ENCODE data around the gene ATXN10. TPM values are rescaled to one million over a fixed set of nuclear protein-coding genes. Genes with fewer than 3 reads are reported as not detected.

ATXN10 gene
- total and polyA plus RNA-seq, 3 donors from 2014 or later, result 171 to 204 (median 176) TPM

DNA sequence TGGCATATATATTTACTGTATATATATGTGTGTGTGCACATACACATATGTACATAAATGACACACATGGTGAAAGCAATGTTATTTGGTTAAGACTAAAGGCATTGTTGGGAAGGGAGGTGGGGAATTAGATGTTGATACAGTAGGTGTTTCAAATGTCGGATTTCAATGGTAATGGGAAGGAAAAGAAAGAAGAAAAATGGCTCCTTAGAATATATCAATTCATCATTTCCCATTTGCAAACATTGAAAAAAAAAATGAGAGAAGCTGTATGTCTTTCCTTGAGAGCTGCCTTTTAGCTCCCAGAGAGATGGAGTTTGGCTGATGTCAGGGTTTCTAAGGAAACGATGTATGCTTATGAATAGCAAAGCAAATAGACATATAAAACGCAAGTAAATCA, 33.4 kb upstream of the ATXN10 start:
- Histone ChIP-seq H3K27ac (no peak overlapping the region), H3K4me1 (no peaks in the 10 kb centered on the region), H3K4me3 (no peak overlapping the region), H3K27me3 (no peaks in the 10 kb centered on the region), H3K9me3 (no peaks in the 10 kb centered on the region), H3K36me3 (ENCODE audit: low read depth, missing control alignments) (no peaks in the 10 kb centered on the region)
- intact Hi-C loops (cut with DNase I; ENCODE audit: low total_unique reads), result no loop called here
- DNase-seq, result no peak
- TF ChIP-seq POLR2A (IDR thresholded peaks at IDR 0.05), result no peak
- TF ChIP-seq, protein P1, sequence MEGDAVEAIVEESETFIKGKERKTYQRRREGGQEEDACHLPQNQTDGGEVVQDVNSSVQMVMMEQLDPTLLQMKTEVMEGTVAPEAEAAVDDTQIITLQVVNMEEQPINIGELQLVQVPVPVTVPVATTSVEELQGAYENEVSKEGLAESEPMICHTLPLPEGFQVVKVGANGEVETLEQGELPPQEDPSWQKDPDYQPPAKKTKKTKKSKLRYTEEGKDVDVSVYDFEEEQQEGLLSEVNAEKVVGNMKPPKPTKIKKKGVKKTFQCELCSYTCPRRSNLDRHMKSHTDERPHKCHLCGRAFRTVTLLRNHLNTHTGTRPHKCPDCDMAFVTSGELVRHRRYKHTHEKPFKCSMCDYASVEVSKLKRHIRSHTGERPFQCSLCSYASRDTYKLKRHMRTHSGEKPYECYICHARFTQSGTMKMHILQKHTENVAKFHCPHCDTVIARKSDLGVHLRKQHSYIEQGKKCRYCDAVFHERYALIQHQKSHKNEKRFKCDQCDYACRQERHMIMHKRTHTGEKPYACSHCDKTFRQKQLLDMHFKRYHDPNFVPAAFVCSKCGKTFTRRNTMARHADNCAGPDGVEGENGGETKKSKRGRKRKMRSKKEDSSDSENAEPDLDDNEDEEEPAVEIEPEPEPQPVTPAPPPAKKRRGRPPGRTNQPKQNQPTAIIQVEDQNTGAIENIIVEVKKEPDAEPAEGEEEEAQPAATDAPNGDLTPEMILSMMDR (IDR thresholded peaks at IDR 0.05), result no peak
- WGBS, 2 donors, result 94 to 95% methylated on average over 3 of the region's 3 CpGs

DNA sequence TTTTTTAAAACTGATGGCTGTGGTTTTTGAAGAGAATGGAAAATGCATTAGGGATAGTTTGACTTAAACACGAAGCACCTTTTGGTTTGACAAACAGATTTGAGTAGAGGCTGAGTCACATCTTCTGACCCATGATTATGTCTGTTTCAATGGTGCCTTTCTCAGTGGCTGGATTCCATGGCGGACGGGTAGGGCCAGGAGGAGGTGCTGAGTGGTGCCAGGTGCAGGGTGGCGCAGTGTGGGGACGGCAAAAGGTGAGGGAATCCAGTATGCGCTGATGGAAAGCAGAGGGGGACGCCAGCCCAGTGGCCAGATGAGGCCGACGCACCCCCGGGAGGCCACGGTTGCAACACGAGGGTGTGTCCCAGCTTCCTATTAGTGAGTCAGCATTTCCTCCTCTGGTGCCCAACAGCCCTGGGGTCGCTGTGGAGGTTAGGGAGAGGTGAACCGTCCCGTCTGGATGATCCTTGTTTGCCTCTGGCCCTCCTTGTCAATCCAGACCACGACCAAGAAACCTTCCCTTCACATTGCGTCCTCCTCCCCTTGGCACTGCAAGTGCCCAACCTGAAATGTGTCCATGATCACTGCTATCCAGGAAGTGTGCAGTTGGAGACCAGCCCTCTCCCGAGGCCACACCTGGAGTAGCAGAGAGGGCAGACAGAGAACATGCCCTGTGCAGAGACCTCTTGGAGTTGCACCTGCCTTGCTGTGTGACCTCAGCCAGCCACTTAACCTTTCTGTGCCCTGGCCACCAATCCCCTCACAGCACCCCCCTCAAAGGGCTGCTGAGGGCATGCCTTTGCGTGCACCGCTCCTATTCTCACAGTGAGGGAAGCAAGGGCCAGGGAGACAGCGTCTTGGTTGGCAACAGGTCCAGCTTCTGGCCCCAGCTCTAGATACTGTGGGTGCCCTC, 32.5 kb upstream of the ATXN10 start:
- H3K4me1 ChIP-seq, result no peaks in the 10 kb centered on the region
- H3K4me3 ChIP-seq, result no peak overlapping the region
- H3K36me3 ChIP-seq (ENCODE audit: low read depth, missing control alignments), result no peaks in the 10 kb centered on the region
- H3K27ac ChIP-seq, result no peak overlapping the region
- intact Hi-C loops (cut with DNase I; ENCODE audit: low total_unique reads), result no loop called here
- WGBS, 2 donors, result 74 to 81% methylated on average over 20 to 21 of the region's 21 CpGs
- H3K9me3 ChIP-seq, result no peaks in the 10 kb centered on the region
- H3K27me3 ChIP-seq, result no peaks in the 10 kb centered on the region
- DNase-seq, result no peak
- no peak for TF ChIP-seq POLR2A (IDR thresholded peaks at IDR 0.05)
- TF ChIP-seq, protein P1 (IDR thresholded peaks at IDR 0.05), result no peak

DNA sequence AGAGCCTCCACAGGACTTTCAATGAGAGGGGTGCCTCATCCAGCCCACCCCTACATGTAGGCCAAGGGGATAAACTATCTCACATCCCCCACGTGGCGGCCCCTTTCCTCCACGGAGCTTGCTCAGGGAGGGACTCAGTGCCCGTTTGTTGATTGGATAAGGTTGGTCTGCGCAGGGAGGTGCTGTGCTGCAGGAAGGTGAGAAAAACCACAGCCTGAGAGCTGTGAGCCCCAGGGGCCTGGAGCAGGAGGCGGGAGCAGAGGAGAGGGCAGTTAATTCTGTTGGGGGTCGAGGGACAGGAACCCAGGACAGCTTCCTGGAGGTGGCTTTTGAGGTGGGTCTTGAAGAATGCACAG, 31.9 kb upstream of the ATXN10 start:
- H3K4me1 ChIP-seq, result no peaks in the 10 kb centered on the region
- no peaks in the 10 kb centered on the region for H3K36me3 ChIP-seq (ENCODE audit: low read depth, missing control alignments)
- intact Hi-C loops (cut with DNase I; ENCODE audit: low total_unique reads), result no loop called here
- WGBS, 2 donors, result 61 to 62% methylated on average over 6 to 7 of the region's 7 CpGs
- no peak overlapping the region for H3K4me3 ChIP-seq
- no peaks in the 10 kb centered on the region for H3K27me3 ChIP-seq
- H3K9me3 ChIP-seq, result no peaks in the 10 kb centered on the region
- no peak for TF ChIP-seq POLR2A (IDR thresholded peaks at IDR 0.05)
- TF ChIP-seq, protein P1 (IDR thresholded peaks at IDR 0.05), result no peak
- H3K27ac ChIP-seq, result no peak overlapping the region
- no peak for DNase-seq

DNA sequence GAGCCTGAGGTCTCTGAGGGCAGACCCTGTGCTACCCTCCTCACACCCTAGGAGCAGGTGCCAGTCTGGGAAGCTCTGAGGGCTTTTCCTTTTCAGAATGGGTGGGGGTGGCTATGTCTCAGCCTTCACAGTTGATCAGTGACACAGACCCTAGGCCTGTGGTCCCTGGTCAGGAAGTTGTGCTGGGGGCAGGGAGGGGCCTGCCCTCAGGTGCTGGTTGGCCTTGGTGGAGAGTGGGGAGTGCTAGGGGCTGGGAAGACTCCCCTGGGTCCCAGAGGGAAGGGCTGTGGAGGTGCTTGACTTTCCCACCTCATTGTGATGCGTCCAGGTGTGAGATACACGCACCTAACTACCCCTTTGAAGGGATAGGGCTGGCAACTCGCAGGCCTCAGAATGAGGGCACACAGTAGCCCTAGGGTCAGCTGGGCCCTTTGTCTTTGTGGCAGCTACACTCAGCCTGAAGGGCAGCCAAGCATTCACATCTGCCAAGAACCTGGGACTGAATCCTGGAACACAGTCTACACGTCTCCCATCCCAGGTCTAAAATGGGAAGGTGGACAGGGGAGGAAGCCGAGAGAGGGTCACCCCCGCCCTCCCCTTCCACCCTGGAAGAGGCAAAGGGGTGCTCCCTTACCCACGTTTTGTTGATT, 31.2 kb upstream of the ATXN10 start:
- no peak for TF ChIP-seq POLR2A (IDR thresholded peaks at IDR 0.05)
- TF ChIP-seq, protein P1 (IDR thresholded peaks at IDR 0.05), result no peak
- no peaks in the 10 kb centered on the region for H3K9me3 ChIP-seq
- 73 to 100% methylated on average over 2 to 7 of the region's 7 CpGs for WGBS, 2 donors
- H3K4me3 ChIP-seq, result no peak overlapping the region
- intact Hi-C loops (cut with DNase I; ENCODE audit: low total_unique reads), result no loop called here
- no peaks in the 10 kb centered on the region for H3K4me1 ChIP-seq
- no peaks in the 10 kb centered on the region for H3K36me3 ChIP-seq (ENCODE audit: low read depth, missing control alignments)
- H3K27me3 ChIP-seq, result no peaks in the 10 kb centered on the region
- DNase-seq, result no peak
- H3K27ac ChIP-seq, result no peak overlapping the region
